ENCODE measurements around the gene PDLIM3. TPM values are rescaled to one million over a fixed set of nuclear protein-coding genes. Genes with fewer than 3 reads are reported as not detected.
"Not testable (repeated sequence)": the region's sequence is repeated elsewhere in the genome, so short reads cannot be mapped to it uniquely, and the experiment has no call there.

The PDLIM3 gene
- total RNA-seq, 1 donor from 2014 or later: 10.7 TPM

DNA sequence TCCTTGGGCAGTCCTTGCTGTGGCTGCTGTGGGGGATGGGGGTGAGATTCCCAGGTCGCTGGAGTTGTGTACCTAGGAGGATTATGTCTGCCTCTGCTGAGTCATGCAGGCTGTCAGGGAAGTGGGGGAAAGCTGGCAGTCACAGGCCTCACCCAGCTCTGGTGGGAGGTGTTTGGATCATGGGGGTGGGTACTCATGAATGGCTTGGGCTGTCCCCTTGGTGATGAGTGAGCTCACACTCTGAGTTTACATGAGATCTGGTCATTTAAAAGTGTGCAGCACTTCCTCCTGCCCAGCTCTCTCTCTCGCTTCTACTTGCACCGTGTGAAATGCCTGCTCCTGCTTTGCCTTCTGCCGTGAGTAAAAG, 24.6 kb upstream of the PDLIM3 start:
- TF ChIP-seq, protein P1, sequence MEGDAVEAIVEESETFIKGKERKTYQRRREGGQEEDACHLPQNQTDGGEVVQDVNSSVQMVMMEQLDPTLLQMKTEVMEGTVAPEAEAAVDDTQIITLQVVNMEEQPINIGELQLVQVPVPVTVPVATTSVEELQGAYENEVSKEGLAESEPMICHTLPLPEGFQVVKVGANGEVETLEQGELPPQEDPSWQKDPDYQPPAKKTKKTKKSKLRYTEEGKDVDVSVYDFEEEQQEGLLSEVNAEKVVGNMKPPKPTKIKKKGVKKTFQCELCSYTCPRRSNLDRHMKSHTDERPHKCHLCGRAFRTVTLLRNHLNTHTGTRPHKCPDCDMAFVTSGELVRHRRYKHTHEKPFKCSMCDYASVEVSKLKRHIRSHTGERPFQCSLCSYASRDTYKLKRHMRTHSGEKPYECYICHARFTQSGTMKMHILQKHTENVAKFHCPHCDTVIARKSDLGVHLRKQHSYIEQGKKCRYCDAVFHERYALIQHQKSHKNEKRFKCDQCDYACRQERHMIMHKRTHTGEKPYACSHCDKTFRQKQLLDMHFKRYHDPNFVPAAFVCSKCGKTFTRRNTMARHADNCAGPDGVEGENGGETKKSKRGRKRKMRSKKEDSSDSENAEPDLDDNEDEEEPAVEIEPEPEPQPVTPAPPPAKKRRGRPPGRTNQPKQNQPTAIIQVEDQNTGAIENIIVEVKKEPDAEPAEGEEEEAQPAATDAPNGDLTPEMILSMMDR (IDR thresholded peaks at IDR 0.05; ENCODE audit: insufficient read depth, low read length, poor library complexity, severe bottlenecking): no peak
- H3K4me3 ChIP-seq (ENCODE audit: low read depth, low read length): no peak overlapping the region
- no peaks in the 10 kb centered on the region for H3K27me3 ChIP-seq (ENCODE audit: control insufficient read depth, insufficient read depth, low read length)
- DNase-seq (ENCODE audit: low read depth): peak; percentile 82
- no peaks in the 10 kb centered on the region for H3K36me3 ChIP-seq (ENCODE audit: control insufficient read depth, insufficient read depth, low read length)

- DNase-seq (ENCODE audit: low read depth); H3K4me3 ChIP-seq (ENCODE audit: low read depth, low read length); H3K27me3 ChIP-seq (ENCODE audit: control insufficient read depth, insufficient read depth, low read length); H3K36me3 ChIP-seq (ENCODE audit: control insufficient read depth, insufficient read depth, low read length): not testable (repeated sequence)
Measured at GRCh38 chr4:185559251-185559914, 24.1 kb upstream of the PDLIM3 start.

DNA sequence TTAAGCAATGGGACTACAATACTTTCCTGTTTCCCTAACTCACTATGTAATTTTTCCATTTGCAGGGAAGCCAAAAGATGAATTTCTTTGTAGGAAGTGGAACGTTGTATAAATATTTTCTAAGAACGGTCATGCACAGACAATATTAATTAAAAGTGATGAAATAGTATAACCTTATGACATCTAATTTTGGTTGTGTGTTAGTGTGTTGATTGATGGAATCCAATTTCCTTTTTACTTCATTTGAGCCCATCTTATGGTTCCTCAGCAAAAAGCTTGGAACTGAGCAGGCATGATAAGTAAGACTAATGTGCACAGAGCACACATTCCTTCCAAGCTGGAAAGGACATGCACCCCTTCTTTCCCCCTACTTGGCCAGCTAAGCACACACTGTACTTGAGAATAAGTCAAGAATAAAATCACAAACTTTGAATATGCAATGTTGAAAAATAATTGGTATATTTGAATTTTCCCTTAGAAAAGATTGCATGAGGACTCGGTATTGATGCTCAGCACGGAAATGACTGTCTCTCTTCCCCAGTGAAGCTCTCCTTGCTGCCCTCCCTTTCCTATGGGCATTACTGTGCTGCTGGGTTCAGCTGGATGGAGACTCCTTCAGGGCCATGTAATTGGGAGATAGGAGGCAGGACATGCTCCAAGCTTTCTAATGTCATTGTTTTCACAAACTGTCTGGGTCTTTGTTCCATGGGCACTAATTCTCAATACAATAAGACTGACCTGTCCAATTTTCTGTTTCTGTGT, 19.2 kb upstream of the PDLIM3 start:
- Histone ChIP-seq H3K36me3 (ENCODE audit: control insufficient read depth, insufficient read depth, low read length) (no peaks in the 10 kb centered on the region), H3K27me3 (ENCODE audit: control insufficient read depth, insufficient read depth, low read length) (no peaks in the 10 kb centered on the region)

GRCh38 chr4:185552254-185552653, 16.9 kb upstream of the PDLIM3 start:
- no peak overlapping the region for H3K4me3 ChIP-seq (ENCODE audit: low read depth, low read length)
- no peak for DNase-seq (ENCODE audit: low read depth)
- no peaks in the 10 kb centered on the region for H3K27me3 ChIP-seq (ENCODE audit: control insufficient read depth, insufficient read depth, low read length)
- TF ChIP-seq, protein P1 (IDR thresholded peaks at IDR 0.05; ENCODE audit: insufficient read depth, low read length, poor library complexity, severe bottlenecking): no peak
- no peaks in the 10 kb centered on the region for H3K36me3 ChIP-seq (ENCODE audit: control insufficient read depth, insufficient read depth, low read length)

More for the DNA sequence above, 19.2 kb upstream of the PDLIM3 start:
- TF ChIP-seq, protein P1 (IDR thresholded peaks at IDR 0.05; ENCODE audit: insufficient read depth, low read length, poor library complexity, severe bottlenecking): no peak
- no peak overlapping the region for H3K4me3 ChIP-seq (ENCODE audit: low read depth, low read length)
- no peak for DNase-seq (ENCODE audit: low read depth)

- TF ChIP-seq, protein P1 (IDR thresholded peaks at IDR 0.05; ENCODE audit: insufficient read depth, low read length, poor library complexity, severe bottlenecking): no peak
- DNase-seq (ENCODE audit: low read depth): no peak
- no peaks in the 10 kb centered on the region for H3K36me3 ChIP-seq (ENCODE audit: control insufficient read depth, insufficient read depth, low read length)
- H3K27me3 ChIP-seq (ENCODE audit: control insufficient read depth, insufficient read depth, low read length): no peaks in the 10 kb centered on the region
- no peak overlapping the region for H3K4me3 ChIP-seq (ENCODE audit: low read depth, low read length)
Measured at GRCh38 chr4:185550933-185551332, 15.6 kb upstream of the PDLIM3 start.

GRCh38 chr4:185549095-185549639, 13.9 kb upstream of the PDLIM3 start:
- Histone ChIP-seq H3K36me3 (ENCODE audit: control insufficient read depth, insufficient read depth, low read length) (no peaks in the 10 kb centered on the region), H3K27me3 (ENCODE audit: control insufficient read depth, insufficient read depth, low read length) (no peaks in the 10 kb centered on the region), H3K4me3 (ENCODE audit: low read depth, low read length) (no peak overlapping the region)
- DNase-seq (ENCODE audit: low read depth): no peak
- TF ChIP-seq, protein P1 (IDR thresholded peaks at IDR 0.05; ENCODE audit: insufficient read depth, low read length, poor library complexity, severe bottlenecking): no peak

Data from kidney epithelial cell (primary cell).